Measurements from ENCODE around the gene DDX42.

GRCh38 chr17:63821804-63822203, 47.8 kb downstream of the DDX42 start:
- TF ChIP-seq CTCF (IDR thresholded peaks at IDR 0.05; ENCODE audit: poor library complexity, severe bottlenecking), result no peak
- TF ChIP-seq EP300 (conservative IDR thresholded peaks at IDR 0.05; ENCODE audit: poor library complexity, severe bottlenecking), result no peak
- no peak for TF ChIP-seq REST (IDR thresholded peaks at IDR 0.05; ENCODE audit: borderline replicate concordance)
- no peak for TF ChIP-seq POLR2AphosphoS5 (IDR thresholded peaks at IDR 0.05)
- no peak for TF ChIP-seq TAF1 (IDR thresholded peaks at IDR 0.05; ENCODE audit: low read depth)
- TF ChIP-seq MXI1 (conservative IDR thresholded peaks at IDR 0.05; ENCODE audit: poor library complexity, severe bottlenecking), result no peak
- TF ChIP-seq EZH2 (IDR thresholded peaks at IDR 0.05; ENCODE audit: borderline replicate concordance, insufficient read depth, low read length, poor library complexity, severe bottlenecking), result no peak
